GM18951 (cell line): ENCODE measurements around the gene SLC17A9.
A peak's percentile ranks its signal among the peaks of the same experiment; 100 is the strongest.

Experiments used
- POLR2A ChIP-seq: IDR thresholded peaks from 4 replicates; pipeline ENCODE4 v1.6.1; 2011; ENCODE audit warnings: mild to moderate bottlenecking; ENCODE audit not compliant: insufficient read length, insufficient read depth; ENCODE audit errors: extremely low read depth
- in situ Hi-C: fragments of 300-500 bp; cut with MboI; formaldehyde crosslinking; loops from one replicate; pipeline ENCODE4 v1.12.0; 2022; ENCODE audit warnings: low sequenced_read_pairs, mixed read lengths, inconsistent platforms; ENCODE audit not compliant: unreplicated experiment

The SLC17A9 gene

GRCh38 chr20:62968378-62969178 is 16.1 kb downstream of the SLC17A9 start:
- in situ Hi-C loops: no loop called here
- peak; percentile 39 for TF ChIP-seq POLR2A

GRCh38 chr20:62969179-62969760 is 16.8 kb downstream of the SLC17A9 start:
- peak; percentile 19 for TF ChIP-seq POLR2A
- in situ Hi-C loops: no loop called here

GRCh38 chr20:62969939-62970306 is 17.4 kb downstream of the SLC17A9 start:
- TF ChIP-seq POLR2A: no peak
- in situ Hi-C loops: no loop called here

- in situ Hi-C loops: no loop called here
- no peak for TF ChIP-seq POLR2A
Measured at GRCh38 chr20:62970307-62971210, 18.1 kb downstream of the SLC17A9 start.

- no peak for TF ChIP-seq POLR2A
- in situ Hi-C loops: no loop called here
Measured at GRCh38 chr20:62971211-62971949, 18.9 kb downstream of the SLC17A9 start.

- in situ Hi-C loops: no loop called here
- no peak for TF ChIP-seq POLR2A
Measured at GRCh38 chr20:62971950-62972844, 19.7 kb downstream of the SLC17A9 start.

- no peak for TF ChIP-seq POLR2A
- in situ Hi-C loops: no loop called here
Measured at GRCh38 chr20:62972845-62973745, 20.6 kb downstream of the SLC17A9 start.

- TF ChIP-seq POLR2A: no peak
- in situ Hi-C loops: no loop called here
Measured at GRCh38 chr20:62975251-62975760, 22.8 kb downstream of the SLC17A9 start.

GRCh38 chr20:62975812-62976508 is 23.5 kb downstream of the SLC17A9 start:
- TF ChIP-seq POLR2A: no peak
- in situ Hi-C loops: no loop called here

GRCh38 chr20:62976886-62977285 is 24.4 kb downstream of the SLC17A9 start:
- in situ Hi-C loops: no loop called here
- no peak for TF ChIP-seq POLR2A
